Measurements from ENCODE around the gene CMTR1. TPM values are rescaled to one million over a fixed set of nuclear protein-coding genes. Genes with fewer than 3 reads are reported as not detected.
A peak's percentile ranks its signal among the peaks of the same experiment; 100 is the strongest.

The CMTR1 gene
- total and polyA plus RNA-seq, 10 of the 15 experiments (the other 5 are each of a cell fraction or from before 2014, with no cell fraction given), result 2.7 to 67.0 (median 46.2) TPM

DNA sequence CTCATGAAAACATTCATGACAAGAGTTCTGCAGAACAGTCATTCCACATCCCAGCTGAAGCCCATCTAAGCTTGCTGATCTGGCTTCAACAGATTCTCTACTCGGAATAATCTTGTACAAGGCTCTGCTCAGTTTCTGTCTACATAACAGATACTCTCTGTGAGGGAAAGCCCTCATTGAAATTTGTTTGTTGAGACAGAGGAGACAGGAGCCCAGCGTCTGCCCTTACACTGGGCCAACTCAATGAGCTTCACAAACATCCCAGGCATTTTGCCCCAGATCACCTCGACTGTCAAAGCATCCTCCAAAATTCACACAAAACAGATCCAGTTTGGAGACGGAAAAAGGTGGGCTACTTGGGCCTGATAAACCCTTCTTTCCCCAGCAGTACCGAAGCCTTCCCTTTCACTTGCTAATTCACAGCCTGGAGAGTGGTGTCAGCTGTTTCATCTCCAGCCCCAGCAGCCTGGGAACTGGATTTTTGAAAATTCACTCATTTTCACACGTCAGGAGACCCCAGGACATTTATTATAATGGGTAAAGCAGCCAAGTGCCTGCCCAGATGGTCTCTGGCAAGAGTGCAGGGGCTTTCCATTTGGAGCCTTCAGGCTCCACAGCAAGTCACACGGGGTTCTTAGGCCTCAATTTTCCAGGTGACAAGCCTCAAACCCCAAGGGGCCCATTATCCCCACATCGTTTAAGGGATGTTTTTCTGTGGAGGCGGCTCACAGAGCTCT lies 59.4 kb downstream of the CMTR1 start:
- peak overlapping the region; percentile 69 for H3K27ac ChIP-seq (ENCODE audit: control insufficient read depth, insufficient read depth)
- ChIA-PET SMC1A (ENCODE audit: uncharacterized antibody, unreplicated experiment) (interaction anchor here (1.0 to 7.0 kb wide), 14 partner anchors 10 to 193 kb away, joined by 3 to 92 read pairs (median 6); partner anchors contain the start of gene CCDC167), POLR2A (interaction anchor here (0.6 to 6.3 kb wide), 12 partner anchors 10 to 72 kb away, joined by 3 to 53 read pairs (median 6); partner anchors contain the start of gene CMTR1), RAD21 (ENCODE audit: unreplicated experiment) (interaction anchor here (0.6 to 4.1 kb wide), 11 partner anchors 9 to 217 kb away, joined by 3 to 32 read pairs (median 9); no protein-coding TSS in a partner anchor), CTCF (interaction anchor here (0.8 to 7.8 kb wide), 13 partner anchors 10 to 199 kb away, joined by 3 to 97 read pairs (median 7); no protein-coding TSS in a partner anchor)
- WGBS (ENCODE audit: insufficient coverage, insufficient replicate concordance, low lambda C conversion rate, missing lambda C conversion rate), result 29% methylated on average over 9 of the region's 9 CpGs
- H3K9me3 ChIP-seq (replicated peaks; ENCODE audit: control insufficient read depth, insufficient read depth, low read length), result no peaks in the 10 kb centered on the region; the same call in 2 of the 3 replicates
- peaks cover 0 to 11% of the 10 kb centered on the region in 2 experiments for H3K36me3 ChIP-seq (ENCODE audit: control insufficient read depth in 2 of 2, insufficient read depth in 2 of 2, low read length in 1 of 2)
- ATAC-seq, result peak; percentile 7; the same call in 1 of the 3 replicates
- H3K4me3 ChIP-seq, result no peak overlapping the region
- no peak overlapping the region for H2AFZ ChIP-seq (ENCODE audit: control insufficient read depth, low read depth, low read length)
- in situ Hi-C loops (cut with MboI), result loop anchor here (10.0 kb wide), 1 partner anchor 62 kb away; no protein-coding TSS in a partner anchor
- no peaks in the 10 kb centered on the region for H3K27me3 ChIP-seq (replicated peaks in 1 of 2; ENCODE audit: control insufficient read depth in 2 of 2, insufficient read depth in 2 of 2, low read length in 1 of 2)
- DNase-seq (ENCODE audit: low read depth, low spot score), result no peak
- no TSS peak for BruUV-seq (replicated peaks)
- peak overlapping the region; percentile 10; the same call in 1 of the 2 replicates for H3K9ac ChIP-seq (ENCODE audit: control insufficient read depth, insufficient read depth, low read length)
- H3K4me2 ChIP-seq (ENCODE audit: control insufficient read depth, insufficient read depth), result peak overlapping the region; percentile 38; the same call in 1 of the 2 replicates
- H3K79me2 ChIP-seq (ENCODE audit: control insufficient read depth, insufficient read depth, low read length), result peaks cover 43% of the 10 kb centered on the region
- H3K4me1 ChIP-seq (ENCODE audit: control insufficient read depth, insufficient read depth, low read length), result peaks cover 70% of the 10 kb centered on the region
- intact Hi-C loops (cut with micrococcal nuclease; ENCODE audit: unreplicated experiment), result no loop called here
- H4K20me1 ChIP-seq (ENCODE audit: control insufficient read depth, insufficient read depth), result no peaks in the 10 kb centered on the region
- no peak for FAIRE-seq
- TF ChIP-seq MEF2B (IDR thresholded peaks at IDR 0.05; ENCODE audit: partially characterized antibody, poor library complexity, severe bottlenecking), result peak; percentile 97
- TF ChIP-seq RELA (IDR thresholded peaks at IDR 0.05; ENCODE audit: borderline replicate concordance, partially characterized antibody), result peak; percentile 29
- peak; percentile 67 for TF ChIP-seq ATF2 (IDR thresholded peaks at IDR 0.05; ENCODE audit: low read length)
- TF ChIP-seq, protein P1, sequence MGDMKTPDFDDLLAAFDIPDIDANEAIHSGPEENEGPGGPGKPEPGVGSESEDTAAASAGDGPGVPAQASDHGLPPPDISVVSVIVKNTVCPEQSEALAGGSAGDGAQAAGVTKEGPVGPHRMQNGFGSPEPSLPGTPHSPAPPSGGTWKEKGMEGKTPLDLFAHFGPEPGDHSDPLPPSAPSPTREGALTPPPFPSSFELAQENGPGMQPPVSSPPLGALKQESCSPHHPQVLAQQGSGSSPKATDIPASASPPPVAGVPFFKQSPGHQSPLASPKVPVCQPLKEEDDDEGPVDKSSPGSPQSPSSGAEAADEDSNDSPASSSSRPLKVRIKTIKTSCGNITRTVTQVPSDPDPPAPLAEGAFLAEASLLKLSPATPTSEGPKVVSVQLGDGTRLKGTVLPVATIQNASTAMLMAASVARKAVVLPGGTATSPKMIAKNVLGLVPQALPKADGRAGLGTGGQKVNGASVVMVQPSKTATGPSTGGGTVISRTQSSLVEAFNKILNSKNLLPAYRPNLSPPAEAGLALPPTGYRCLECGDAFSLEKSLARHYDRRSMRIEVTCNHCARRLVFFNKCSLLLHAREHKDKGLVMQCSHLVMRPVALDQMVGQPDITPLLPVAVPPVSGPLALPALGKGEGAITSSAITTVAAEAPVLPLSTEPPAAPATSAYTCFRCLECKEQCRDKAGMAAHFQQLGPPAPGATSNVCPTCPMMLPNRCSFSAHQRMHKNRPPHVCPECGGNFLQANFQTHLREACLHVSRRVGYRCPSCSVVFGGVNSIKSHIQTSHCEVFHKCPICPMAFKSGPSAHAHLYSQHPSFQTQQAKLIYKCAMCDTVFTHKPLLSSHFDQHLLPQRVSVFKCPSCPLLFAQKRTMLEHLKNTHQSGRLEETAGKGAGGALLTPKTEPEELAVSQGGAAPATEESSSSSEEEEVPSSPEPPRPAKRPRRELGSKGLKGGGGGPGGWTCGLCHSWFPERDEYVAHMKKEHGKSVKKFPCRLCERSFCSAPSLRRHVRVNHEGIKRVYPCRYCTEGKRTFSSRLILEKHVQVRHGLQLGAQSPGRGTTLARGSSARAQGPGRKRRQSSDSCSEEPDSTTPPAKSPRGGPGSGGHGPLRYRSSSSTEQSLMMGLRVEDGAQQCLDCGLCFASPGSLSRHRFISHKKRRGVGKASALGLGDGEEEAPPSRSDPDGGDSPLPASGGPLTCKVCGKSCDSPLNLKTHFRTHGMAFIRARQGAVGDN (IDR thresholded peaks at IDR 0.05), result peak; percentile 47; the same call in 1 of the 2 replicates
- peak; percentile 13; the same call in 1 of the 3 replicates for TF ChIP-seq POU2F2 (IDR thresholded peaks at IDR 0.05; ENCODE audit: borderline replicate concordance, low read depth, low read length)
- TF ChIP-seq NR2C2 (IDR thresholded peaks at IDR 0.05; ENCODE audit: borderline replicate concordance, control insufficient read depth, insufficient read length, low read depth), result no peak
- TF ChIP-seq EP300 (IDR thresholded peaks at IDR 0.05; ENCODE audit: borderline replicate concordance in 1 of 2, control insufficient read depth in 1 of 2, low read depth in 2 of 2, low read length in 2 of 2), result peak in 1 of 2 experiments; percentile 19; a peak in 1 of 4 replicates
- TF ChIP-seq SREBF2 (IDR thresholded peaks at IDR 0.05; ENCODE audit: low read length), result no peak
- TF ChIP-seq TCF12 (IDR thresholded peaks at IDR 0.05; ENCODE audit: low read depth, low read length), result peak; percentile 27; the same call in 1 of the 2 replicates
- TF ChIP-seq MTA2 (IDR thresholded peaks at IDR 0.05; ENCODE audit: low read depth), result peak; percentile 76

Measured in GM12878 (cell line).